ENCODE results near the gene SEBOX.

The SEBOX gene

GRCh38 chr17:28346199-28346580, 18.8 kb downstream of the SEBOX start:
- TF ChIP-seq CTCF (IDR thresholded peaks at IDR 0.05) = no peak
- Histone ChIP-seq H3K4me3 (no peak overlapping the region), H3K27ac (peak overlapping the region in 1 of 2 donors; percentile 7), H3K27me3 (no peaks in the 10 kb centered on the region), H3K4me1 (peaks cover 0 to 30% (median 14%) of the 10 kb centered on the region in 4 donors), H3K36me3 (peaks cover 32 to 100% (median 98%) of the 10 kb centered on the region in 3 donors), H3K9me3 (no peaks in the 10 kb centered on the region)
- no peak for DNase-seq
- intact Hi-C loops (cut with DNase I; ENCODE audit: low total_unique reads) = no loop called here

GRCh38 chr17:28345419-28346198, 19.4 kb downstream of the SEBOX start:
- no peaks in the 10 kb centered on the region for H3K9me3 ChIP-seq
- H3K4me1 ChIP-seq = peaks cover 0 to 30% (median 14%) of the 10 kb centered on the region in 4 donors
- DNase-seq = no peak
- H3K4me3 ChIP-seq = no peak overlapping the region
- intact Hi-C loops (cut with DNase I; ENCODE audit: low total_unique reads) = no loop called here
- H3K27ac ChIP-seq = peak overlapping the region in 1 of 2 donors; percentile 7
- TF ChIP-seq CTCF (IDR thresholded peaks at IDR 0.05) = no peak
- no peaks in the 10 kb centered on the region for H3K27me3 ChIP-seq
- peaks cover 32 to 100% (median 98%) of the 10 kb centered on the region in 3 donors for H3K36me3 ChIP-seq

GRCh38 chr17:28344435-28344901, 20.5 kb downstream of the SEBOX start:
- no peaks in the 10 kb centered on the region for H3K9me3 ChIP-seq
- intact Hi-C loops (cut with DNase I; ENCODE audit: low total_unique reads) = no loop called here

GRCh38 chr17:28344011-28344410, 21.0 kb downstream of the SEBOX start:
- Histone ChIP-seq H3K4me1 (peaks cover 0 to 30% (median 14%) of the 10 kb centered on the region in 4 donors), H3K4me3 (no peak overlapping the region), H3K36me3 (peaks cover 33 to 100% (median 94%) of the 10 kb centered on the region in 3 donors), H3K27ac (no peak overlapping the region), H3K27me3 (no peaks in the 10 kb centered on the region), H3K9me3 (no peaks in the 10 kb centered on the region)
- no peak for TF ChIP-seq CTCF (IDR thresholded peaks at IDR 0.05)
- no peak for DNase-seq
- intact Hi-C loops (cut with DNase I; ENCODE audit: low total_unique reads) = no loop called here

More at GRCh38 chr17:28344435-28344901, 20.5 kb downstream of the SEBOX start:
- H3K36me3 ChIP-seq = peaks cover 34 to 100% (median 98%) of the 10 kb centered on the region in 3 donors
- no peak for DNase-seq
- TF ChIP-seq CTCF (IDR thresholded peaks at IDR 0.05) = no peak
- H3K4me3 ChIP-seq = no peak overlapping the region
- H3K27me3 ChIP-seq = no peaks in the 10 kb centered on the region
- no peak overlapping the region for H3K27ac ChIP-seq
- H3K4me1 ChIP-seq = peaks cover 0 to 30% (median 14%) of the 10 kb centered on the region in 4 donors

- Histone ChIP-seq H3K4me1 (peaks cover 0 to 33% (median 16%) of the 10 kb centered on the region in 4 donors), H3K4me3 (no peak overlapping the region), H3K36me3 (peaks cover 31 to 95% (median 89%) of the 10 kb centered on the region in 3 donors), H3K9me3 (no peaks in the 10 kb centered on the region), H3K27me3 (no peaks in the 10 kb centered on the region), H3K27ac (no peak overlapping the region)
- DNase-seq = no peak
- no peak for TF ChIP-seq CTCF (IDR thresholded peaks at IDR 0.05)
- intact Hi-C loops (cut with DNase I; ENCODE audit: low total_unique reads) = no loop called here
Observed at GRCh38 chr17:28343491-28343932, 21.5 kb downstream of the SEBOX start.
